GM19452 (cell line): ENCODE measurements around the gene SHH.
A peak's percentile ranks its signal among the peaks of the same experiment; 100 is the strongest.

Experiments
- ATAC-seq: cut with Tn5 transposase; IDR thresholded peaks from one replicate; pipeline ENCODE4 v1.9.1; 2021; ENCODE audit not compliant: unreplicated experiment

SHH gene

GRCh38 chr7:155766966-155767916 lies 45.0 kb downstream of the SHH start:
- no peak for ATAC-seq

GRCh38 chr7:155766386-155766785 lies 45.9 kb downstream of the SHH start:
- no peak for ATAC-seq

DNA sequence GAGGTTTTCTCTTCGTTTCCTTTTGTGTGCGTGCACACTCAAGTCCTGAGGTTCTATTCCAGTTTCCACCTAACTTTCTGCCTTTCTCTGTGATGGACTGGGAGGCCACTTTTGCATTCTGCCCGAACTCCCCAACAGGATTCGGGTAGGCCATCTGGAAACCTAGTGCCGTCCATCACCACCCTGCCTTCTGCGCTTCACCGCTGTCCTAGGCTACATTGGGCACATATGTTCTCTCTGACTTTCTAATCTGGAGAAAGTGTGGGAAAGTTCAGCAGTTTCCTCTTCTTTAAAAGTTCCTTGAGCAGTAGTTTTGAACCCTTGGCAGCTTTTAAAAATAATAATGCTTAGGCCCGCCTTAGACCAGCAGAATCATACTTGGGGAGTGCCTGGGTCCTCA lies 46.8 kb downstream of the SHH start:
- no peak for ATAC-seq

- peak; percentile 39 for ATAC-seq
Measured at GRCh38 chr7:155764438-155764793, 47.8 kb downstream of the SHH start.

- peak; percentile 63 for ATAC-seq
Measured at GRCh38 chr7:155763691-155764437, 48.4 kb downstream of the SHH start.

DNA sequence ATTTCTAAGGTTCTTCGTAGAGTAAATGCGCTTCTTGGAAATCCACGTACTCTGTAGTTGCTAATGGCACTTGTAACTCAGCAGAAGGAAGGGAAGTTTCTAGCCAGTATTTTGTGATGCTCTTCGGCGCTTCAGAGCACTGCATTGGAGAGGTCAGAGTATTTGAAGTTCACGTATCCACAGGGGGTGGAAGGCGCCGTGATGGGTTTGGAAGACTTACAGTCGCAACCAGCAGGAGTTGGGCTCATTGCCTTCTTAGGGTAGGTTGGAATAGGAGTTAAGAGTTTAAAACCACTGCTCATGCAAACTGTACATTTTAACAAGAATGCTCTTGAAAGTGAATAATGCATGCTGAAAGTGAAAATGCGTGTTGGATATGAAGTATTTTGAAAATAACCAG lies 49.1 kb downstream of the SHH start:
- no peak for ATAC-seq

DNA sequence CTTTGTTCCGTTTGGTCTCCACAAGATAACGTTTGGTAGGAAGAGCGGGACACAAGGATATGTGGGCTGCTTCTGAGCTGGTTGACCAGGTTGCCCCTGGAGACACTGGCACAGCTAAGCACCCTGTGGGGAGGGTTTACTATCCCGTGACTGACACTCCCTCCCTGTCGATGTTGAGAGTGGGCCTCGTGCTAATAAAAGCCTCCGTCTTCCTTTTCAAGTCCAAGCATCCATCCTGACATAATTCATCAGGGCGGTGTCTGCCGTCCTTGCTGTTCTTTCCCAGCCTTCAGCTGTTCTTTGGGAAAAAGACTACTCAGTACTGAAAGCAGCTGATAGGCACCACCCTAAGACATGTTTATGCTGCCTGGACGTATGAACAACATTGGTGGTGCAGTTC lies 49.6 kb downstream of the SHH start:
- ATAC-seq: no peak

DNA sequence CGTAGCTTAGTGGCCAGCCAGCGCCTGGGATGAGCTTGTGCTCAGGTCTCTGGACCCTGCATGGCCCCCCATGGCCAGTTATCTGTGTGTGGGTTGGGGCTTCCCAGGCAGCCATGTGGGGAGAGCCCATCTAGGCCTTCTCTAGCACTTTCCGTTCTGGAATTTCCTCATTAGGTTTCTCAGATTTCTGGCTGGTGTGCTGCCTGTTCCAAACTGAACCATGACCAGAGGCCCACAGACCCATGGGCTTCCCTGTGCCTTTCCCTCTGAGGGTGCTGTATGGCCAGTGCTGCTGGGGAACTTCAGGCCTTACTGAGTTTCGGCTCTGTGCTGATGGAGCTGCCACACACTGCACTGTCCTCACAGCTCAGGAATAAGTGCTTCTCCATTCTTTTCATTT lies 50.2 kb downstream of the SHH start:
- no peak for ATAC-seq

DNA sequence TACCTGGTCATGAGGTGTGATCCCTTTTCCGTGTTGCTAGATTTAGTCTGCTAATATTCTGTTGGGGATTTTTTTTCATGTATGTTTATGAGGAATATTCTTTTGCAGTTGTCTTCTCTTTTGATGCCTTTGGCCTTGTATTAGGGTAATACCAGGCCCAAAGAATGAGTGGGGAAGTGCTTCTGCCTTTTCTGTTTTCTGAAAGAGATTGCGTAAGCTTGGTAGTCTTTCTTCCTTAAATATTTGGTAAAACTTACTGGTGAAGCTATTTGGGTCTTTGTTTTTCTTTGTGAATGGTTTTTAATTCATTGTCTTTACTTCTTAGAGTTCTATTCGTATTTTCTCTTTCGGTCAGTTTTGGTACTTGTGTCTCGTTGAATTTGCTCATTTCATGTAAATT lies 51.1 kb downstream of the SHH start:
- ATAC-seq: no peak

DNA sequence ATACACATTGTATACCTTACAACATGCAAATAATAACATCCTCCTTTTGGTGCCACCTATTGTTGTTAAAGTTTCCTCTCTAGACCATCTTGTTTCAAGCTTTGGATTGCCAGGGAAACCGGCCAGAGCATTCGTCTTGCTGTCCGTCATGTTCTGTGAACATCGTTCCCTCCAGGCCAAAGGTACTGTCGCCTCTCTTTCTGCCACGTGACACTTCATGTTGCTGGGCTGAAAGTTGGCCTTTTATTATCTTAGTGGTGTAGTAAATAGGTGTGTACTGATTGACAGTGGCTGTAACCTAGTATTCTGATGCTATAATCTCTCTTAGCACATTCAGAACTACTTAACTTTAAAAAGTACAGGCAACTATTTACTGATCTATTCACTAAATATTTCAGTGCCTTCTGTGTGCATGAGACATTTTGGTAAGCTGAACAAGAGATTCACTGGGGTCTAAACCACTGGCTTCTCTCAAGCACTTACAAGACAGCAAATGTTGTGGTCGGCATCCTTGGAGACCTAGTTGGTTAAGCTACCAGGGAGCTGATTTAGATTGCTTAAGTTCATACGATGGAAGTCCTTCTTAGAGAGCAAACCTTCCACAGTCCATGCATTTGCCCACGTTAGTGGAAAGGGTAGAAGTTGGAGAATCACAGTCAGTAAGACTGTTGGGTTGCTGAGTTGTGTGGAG lies 52.4 kb downstream of the SHH start:
- no peak for ATAC-seq

DNA sequence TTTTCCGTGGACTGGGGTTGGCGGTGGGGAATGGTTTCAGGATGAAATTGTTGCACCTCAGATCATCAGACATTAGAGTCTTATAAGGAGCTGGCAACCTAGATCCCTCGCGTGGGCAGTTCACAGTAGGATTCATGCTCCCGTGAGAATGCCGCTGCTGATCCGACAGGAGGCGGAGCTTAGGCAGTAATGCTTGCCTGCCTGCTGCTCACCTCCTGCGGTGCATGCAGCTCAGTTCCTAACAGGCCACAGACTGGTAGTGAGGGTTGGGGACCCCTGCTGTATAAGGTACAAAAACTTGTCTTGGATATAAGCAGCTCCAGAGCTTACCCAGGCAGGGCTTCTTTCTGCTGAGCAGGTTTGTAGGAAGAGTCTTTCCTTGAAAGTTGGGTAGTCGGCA lies 53.9 kb downstream of the SHH start:
- no peak for ATAC-seq

DNA sequence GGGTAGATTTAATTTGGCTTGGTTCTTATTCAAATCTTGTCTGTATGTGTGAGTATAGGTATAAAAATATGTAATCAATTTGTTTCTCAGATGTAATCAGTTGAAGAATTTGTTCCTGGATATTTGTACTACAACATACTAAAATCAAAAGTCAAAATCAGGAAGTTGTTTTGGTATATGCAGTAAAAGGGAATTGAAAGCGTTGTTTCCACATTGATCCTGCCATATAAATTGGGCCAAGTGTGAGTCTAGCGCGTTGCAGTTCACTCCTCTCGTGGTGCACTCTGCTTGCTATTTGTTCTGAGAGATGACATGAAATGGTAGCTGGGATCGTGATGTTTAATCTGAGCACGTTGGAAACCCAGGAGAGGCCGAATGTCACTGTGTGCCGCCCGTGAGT lies 55.9 kb downstream of the SHH start:
- ATAC-seq: no peak

DNA sequence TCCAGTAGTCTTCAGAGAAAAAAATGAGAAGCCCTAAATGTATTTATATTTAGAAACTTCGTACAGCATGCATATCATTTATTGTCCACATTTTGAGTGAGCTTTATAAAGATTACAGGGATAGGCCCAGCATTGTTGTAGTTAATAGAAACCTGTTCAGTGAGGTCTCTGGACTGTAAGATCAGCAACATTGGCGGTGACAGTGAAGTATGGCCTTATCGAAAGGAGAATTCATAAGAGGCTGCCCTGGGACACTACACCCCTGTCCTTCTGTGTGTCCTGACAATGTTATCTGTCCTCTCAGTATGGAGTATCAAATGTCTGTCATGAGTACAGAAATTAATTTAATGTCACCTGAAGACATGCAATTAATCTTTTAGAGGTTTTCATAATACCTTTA lies 57.2 kb downstream of the SHH start:
- no peak for ATAC-seq

GRCh38 chr7:155754165-155754564 lies 58.1 kb downstream of the SHH start:
- ATAC-seq: no peak

- ATAC-seq: no peak
Measured at GRCh38 chr7:155753446-155753965, 58.8 kb downstream of the SHH start.

GRCh38 chr7:155752756-155753445 lies 59.4 kb downstream of the SHH start:
- peak; percentile 54 for ATAC-seq

GRCh38 chr7:155751409-155751808 lies 60.9 kb downstream of the SHH start:
- no peak for ATAC-seq

GRCh38 chr7:155750255-155751125 lies 61.8 kb downstream of the SHH start:
- ATAC-seq: no peak
